ENCODE results near the gene RHOBTB1. TPM values are rescaled to one million over a fixed set of nuclear protein-coding genes. Genes with fewer than 3 reads are reported as not detected.

RHOBTB1 gene
- total RNA-seq, 1 experiment from 2014 or later, result 2.5 TPM

- H3K9me3 Mint-ChIP-seq, result no peaks in the 10 kb centered on the region
These were observed 8.3 kb upstream of the RHOBTB1 start for GRCh38 chr10:60952067-60952845.

More at GRCh38 chr10:60952067-60952845, 8.3 kb upstream of the RHOBTB1 start:
- H3K27ac Mint-ChIP-seq, result no peak overlapping the region
- H2BK12ac ChIP-seq (ENCODE audit: insufficient read length, low read depth, low read length), result no peak overlapping the region
- H3K79me1 ChIP-seq (ENCODE audit: insufficient read depth, low read depth, low read length, poor library complexity, severe bottlenecking), result no peaks in the 10 kb centered on the region
- H3K27me3 ChIP-seq (ENCODE audit: insufficient read depth, low read length), result no peaks in the 10 kb centered on the region
- TF ChIP-seq, protein P1, sequence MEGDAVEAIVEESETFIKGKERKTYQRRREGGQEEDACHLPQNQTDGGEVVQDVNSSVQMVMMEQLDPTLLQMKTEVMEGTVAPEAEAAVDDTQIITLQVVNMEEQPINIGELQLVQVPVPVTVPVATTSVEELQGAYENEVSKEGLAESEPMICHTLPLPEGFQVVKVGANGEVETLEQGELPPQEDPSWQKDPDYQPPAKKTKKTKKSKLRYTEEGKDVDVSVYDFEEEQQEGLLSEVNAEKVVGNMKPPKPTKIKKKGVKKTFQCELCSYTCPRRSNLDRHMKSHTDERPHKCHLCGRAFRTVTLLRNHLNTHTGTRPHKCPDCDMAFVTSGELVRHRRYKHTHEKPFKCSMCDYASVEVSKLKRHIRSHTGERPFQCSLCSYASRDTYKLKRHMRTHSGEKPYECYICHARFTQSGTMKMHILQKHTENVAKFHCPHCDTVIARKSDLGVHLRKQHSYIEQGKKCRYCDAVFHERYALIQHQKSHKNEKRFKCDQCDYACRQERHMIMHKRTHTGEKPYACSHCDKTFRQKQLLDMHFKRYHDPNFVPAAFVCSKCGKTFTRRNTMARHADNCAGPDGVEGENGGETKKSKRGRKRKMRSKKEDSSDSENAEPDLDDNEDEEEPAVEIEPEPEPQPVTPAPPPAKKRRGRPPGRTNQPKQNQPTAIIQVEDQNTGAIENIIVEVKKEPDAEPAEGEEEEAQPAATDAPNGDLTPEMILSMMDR (conservative IDR thresholded peaks at IDR 0.05), result no peak
- H3K23ac ChIP-seq (ENCODE audit: insufficient read length, low read depth, low read length), result no peak overlapping the region
- no peaks in the 10 kb centered on the region for H3K79me2 ChIP-seq (ENCODE audit: insufficient read depth, low read length)
- no peak overlapping the region for H3K4me3 Mint-ChIP-seq
- no peak overlapping the region for H2BK20ac ChIP-seq (ENCODE audit: low read depth, low read length, poor library complexity, severe bottlenecking)
- H3K36me3 Mint-ChIP-seq (ENCODE audit: insufficient read depth in 1 of 3, low read depth in 3 of 3), result no peaks in the 10 kb centered on the region
- H3K9ac ChIP-seq (ENCODE audit: extremely low read depth, insufficient read length, low read length), result no peak overlapping the region
- no peaks in the 10 kb centered on the region for H3K9me3 ChIP-seq (ENCODE audit: control insufficient read depth, low read depth, low read length)
- H4K5ac ChIP-seq (ENCODE audit: insufficient read length, low read depth, low read length), result no peak overlapping the region
- H4K8ac ChIP-seq (replicated peaks; ENCODE audit: insufficient read length, low read depth, low read length), result no peak overlapping the region
- no peak for DNase-seq
- no peak overlapping the region for H2BK120ac ChIP-seq (ENCODE audit: low read depth, low read length, poor library complexity, severe bottlenecking)
- H3K18ac ChIP-seq (ENCODE audit: insufficient read length, low read depth, low read length), result no peak overlapping the region
- H3K4me2 ChIP-seq (ENCODE audit: insufficient read depth, insufficient read length, low read length), result no peak overlapping the region
- H2BK15ac ChIP-seq (ENCODE audit: low read depth, low read length), result no peak overlapping the region
- no peaks in the 10 kb centered on the region for H3K4me1 ChIP-seq (ENCODE audit: insufficient read depth, low read length)
- H3K14ac ChIP-seq (ENCODE audit: insufficient read depth, low read length), result no peak overlapping the region
- H3K27ac ChIP-seq (ENCODE audit: insufficient read length, low read depth, low read length), result no peak overlapping the region
- no peaks in the 10 kb centered on the region for H4K20me1 ChIP-seq (ENCODE audit: control insufficient read depth, insufficient read depth, insufficient read length)
- H4K91ac ChIP-seq (ENCODE audit: insufficient read length, low read depth, low read length), result no peak overlapping the region
- peaks cover 3% of the 10 kb centered on the region; the same call in 1 of the 2 replicates for H3K27me3 Mint-ChIP-seq (ENCODE audit: low read depth)
- WGBS (ENCODE audit: extremely low coverage, insufficient read length, low lambda C conversion rate), result no CpG with 5 or more reads among the region's 3 CpGs
- no peak overlapping the region for H3K4ac ChIP-seq (ENCODE audit: low read depth, low read length)
- H3K4me1 Mint-ChIP-seq, result no peaks in the 10 kb centered on the region
- no peak overlapping the region for H2AFZ ChIP-seq (ENCODE audit: low read length)
- H3T11ph ChIP-seq (ENCODE audit: low read length), result no peak overlapping the region
- H2BK5ac ChIP-seq (ENCODE audit: insufficient read length, low read length), result no peak overlapping the region
- H2AK5ac ChIP-seq (ENCODE audit: insufficient read length, low read length), result no peak overlapping the region
- H3K56ac ChIP-seq (ENCODE audit: insufficient read length, low read depth, low read length), result no peak overlapping the region
- no peaks in the 10 kb centered on the region for H3K23me2 ChIP-seq (ENCODE audit: insufficient read length, low read depth, low read length, poor library complexity, severe bottlenecking)

Data from H9 (cell line).